WTC11 (cell line): ENCODE results near the gene ANGPTL2. TPM values are rescaled to one million over a fixed set of nuclear protein-coding genes. Genes with fewer than 3 reads are reported as not detected.

Experiments
- ATAC-seq: fragments of 200-7000 bp; cut with Tn5 transposase; 2 replicates; pipeline ENCODE4 v1.10.0; 2021; ENCODE audit warnings: mild to moderate bottlenecking, moderate library complexity
- CTCF ChIA-PET: fragments of 300-600 bp; sonication (Branson Sonifier 250); formaldehyde crosslinking; loops from one replicate; lab custom pipeline; 2021; ENCODE audit warnings: antibody characterized with exemption; lab: Charles Lee
- POLR2A ChIA-PET: fragments of 350-600 bp; sonication (Branson Sonifier 250); formaldehyde crosslinking; loops from one replicate; lab custom pipeline; 2021; ENCODE audit warnings: antibody characterized with exemption; lab: Charles Lee
- DNase-seq: peaks from one replicate; pipeline ENCODE4 v3.0.0; 2021; ENCODE audit warnings: low spot score
- H3K27ac Mint-ChIP-seq: 2 replicates; pipeline ENCODE4 v1.8.0; 2021; ENCODE audit warnings: mixed read lengths
- H3K27me3 Mint-ChIP-seq: 2 replicates; pipeline ENCODE4 v1.8.0; 2021; ENCODE audit warnings: low read depth, mild to moderate bottlenecking, moderate library complexity, mixed read lengths
- H3K36me3 Mint-ChIP-seq: 2 replicates; pipeline ENCODE4 v1.8.0; 2021; ENCODE audit warnings: mixed read lengths
- H3K4me1 Mint-ChIP-seq: 2 replicates; pipeline ENCODE4 v1.8.0; 2022; ENCODE audit warnings: mixed read lengths
- H3K4me3 Mint-ChIP-seq: 2 replicates; pipeline ENCODE4 v1.8.0; 2021; ENCODE audit warnings: mild to moderate bottlenecking, moderate library complexity, mixed read lengths
- H3K9me3 Mint-ChIP-seq: 2 replicates; pipeline ENCODE4 v1.8.0; 2021; ENCODE audit warnings: mixed read lengths
- ATF1 ChIP-seq: sonication (generic); formaldehyde crosslinking; IDR thresholded peaks from 2 replicates; pipeline ENCODE4 v1.8.1; 2023; ENCODE audit warnings: mild to moderate bottlenecking, moderate library complexity, missing genetic modification reagents
- CREB1 ChIP-seq: sonication (generic); formaldehyde crosslinking; IDR thresholded peaks from 2 replicates; pipeline ENCODE4 v1.8.0; 2023; ENCODE audit warnings: mild to moderate bottlenecking, missing genetic modification reagents
- EMX1 ChIP-seq: fragments of 250-450 bp; sonication (Bioruptor Pico); IDR thresholded peaks from 2 replicates; pipeline ENCODE4 v1.8.0; 2021; ENCODE audit warnings: mild to moderate bottlenecking
- ESRRA ChIP-seq: sonication (generic); formaldehyde crosslinking; IDR thresholded peaks from 2 replicates; pipeline ENCODE4 v1.8.1; 2022; ENCODE audit warnings: mild to moderate bottlenecking, missing genetic modification reagents, borderline replicate concordance
- GABPB1 ChIP-seq: sonication (generic); formaldehyde crosslinking; IDR thresholded peaks from 2 replicates; pipeline ENCODE4 v1.8.1; 2023; ENCODE audit warnings: mild to moderate bottlenecking, missing genetic modification reagents
- HMGA2 ChIP-seq: fragments of 250-450 bp; sonication (Bioruptor Pico); IDR thresholded peaks from 2 replicates; pipeline ENCODE4 v1.4.0; 2021; ENCODE audit warnings: mild to moderate bottlenecking, moderate library complexity
- NFYB ChIP-seq: sonication (generic); formaldehyde crosslinking; conservative IDR thresholded peaks from 2 replicates; pipeline ENCODE4 v1.8.0; 2022; ENCODE audit warnings: low read depth, missing genetic modification reagents
- NR1H2 ChIP-seq: sonication (generic); formaldehyde crosslinking; IDR thresholded peaks from 2 replicates; pipeline ENCODE4 v1.9.0; 2021; ENCODE audit warnings: mild to moderate bottlenecking, moderate library complexity, missing genetic modification reagents
- RELA ChIP-seq: sonication (generic); formaldehyde crosslinking; IDR thresholded peaks from 2 replicates; pipeline ENCODE4 v1.8.1; 2022; ENCODE audit warnings: missing genetic modification reagents, mild to moderate bottlenecking, borderline replicate concordance
- TEAD4 ChIP-seq: sonication (generic); formaldehyde crosslinking; IDR thresholded peaks from 2 replicates; pipeline ENCODE4 v1.8.0; 2022; ENCODE audit warnings: mild to moderate bottlenecking, missing genetic modification reagents
- ZNF138 ChIP-seq: sonication (generic); formaldehyde crosslinking; conservative IDR thresholded peaks from 2 replicates; pipeline ENCODE4 v1.8.1; 2022; ENCODE audit warnings: mild to moderate bottlenecking, moderate library complexity, missing genetic modification reagents
- ZNF219 ChIP-seq: sonication (generic); formaldehyde crosslinking; IDR thresholded peaks from 2 replicates; pipeline ENCODE4 v1.8.0; 2023; ENCODE audit warnings: missing genetic modification reagents, mild to moderate bottlenecking, borderline replicate concordance
- ZNF317 ChIP-seq: sonication (generic); formaldehyde crosslinking; IDR thresholded peaks from 2 replicates; pipeline ENCODE4 v1.8.1; 2023; ENCODE audit warnings: low read depth, mild to moderate bottlenecking, moderate library complexity, missing genetic modification reagents, borderline replicate concordance
- ZNF671 ChIP-seq: fragments of 250-450 bp; sonication (Bioruptor Pico); IDR thresholded peaks from 2 replicates; pipeline ENCODE4 v1.8.0; 2021; ENCODE audit warnings: mild to moderate bottlenecking
- total RNA-seq: library from RNA; stranded (reverse); gene quantifications from 3 replicates; pipeline ENCODE4 v1.2.3, GENCODE V29; 2021
- TF ChIP-seq, protein P1 (sequence below): sonication (generic); formaldehyde crosslinking; IDR thresholded peaks from 2 replicates; pipeline ENCODE4 v1.8.1; 2023; ENCODE audit warnings: mild to moderate bottlenecking, missing genetic modification reagents
- TF ChIP-seq, protein P2 (sequence below): sonication (generic); formaldehyde crosslinking; IDR thresholded peaks from 2 replicates; pipeline ENCODE4 v1.8.1; 2022; ENCODE audit warnings: missing genetic modification reagents, borderline replicate concordance
- TF ChIP-seq, protein P3 (sequence below): sonication (generic); formaldehyde crosslinking; IDR thresholded peaks from 2 replicates; pipeline ENCODE4 v1.8.1; 2023; ENCODE audit warnings: mild to moderate bottlenecking, missing genetic modification reagents, moderate library complexity
- TF ChIP-seq, protein P4 (sequence below): sonication (generic); formaldehyde crosslinking; conservative IDR thresholded peaks from 2 replicates; pipeline ENCODE4 v1.8.1; 2023; ENCODE audit warnings: mild to moderate bottlenecking, low read depth, missing genetic modification reagents, moderate library complexity
- TF ChIP-seq, protein P5 (sequence below): sonication (generic); formaldehyde crosslinking; IDR thresholded peaks from 2 replicates; pipeline ENCODE4 v1.8.1; 2023; ENCODE audit warnings: mild to moderate bottlenecking, moderate library complexity, missing genetic modification reagents
- TF ChIP-seq, protein P6 (sequence below): sonication (generic); formaldehyde crosslinking; IDR thresholded peaks from 2 replicates; pipeline ENCODE4 v1.8.0; 2023; ENCODE audit warnings: missing genetic modification reagents

The ANGPTL2 gene
- total RNA-seq, 1 experiment from 2014 or later, result 4.5 TPM

DNA sequence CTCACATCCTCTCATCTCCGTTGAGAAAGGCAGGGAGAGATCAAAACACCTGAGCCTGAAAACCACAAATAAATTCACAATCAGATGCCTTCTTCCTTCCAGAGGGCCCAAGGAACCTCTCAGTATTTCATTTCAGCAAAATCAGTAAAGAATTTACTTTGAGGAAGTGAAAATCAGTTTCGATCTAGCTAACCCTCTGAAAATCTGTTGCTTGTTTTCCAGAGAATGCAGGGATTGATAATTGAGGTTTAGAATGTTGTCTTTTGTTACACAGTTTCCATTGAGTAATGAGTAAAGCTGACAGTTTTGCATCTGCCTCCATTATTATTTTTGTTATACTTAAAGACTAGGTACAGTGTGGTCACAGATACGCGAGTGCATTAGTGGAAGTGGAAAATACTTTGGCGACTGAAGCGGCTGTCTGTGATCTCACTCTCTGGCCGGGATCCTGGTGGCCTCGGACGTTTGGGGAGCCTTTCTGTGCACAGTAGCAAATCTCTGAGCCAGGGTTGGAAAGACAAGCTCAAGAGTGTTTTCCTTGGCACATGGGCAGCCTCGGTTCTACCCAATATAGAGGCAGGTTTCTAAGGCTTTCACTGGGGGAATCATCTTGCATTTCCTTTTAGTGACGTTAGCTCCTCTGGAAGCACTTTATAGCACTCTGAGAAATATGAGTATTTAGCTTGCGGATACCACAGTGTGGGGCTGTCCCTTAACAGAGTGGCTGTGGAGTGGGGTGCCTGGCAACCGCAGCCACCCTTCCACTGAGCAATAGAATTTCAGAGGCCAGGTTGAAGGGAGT lies 32.2 kb upstream of the ANGPTL2 start:
- Mint-ChIP-seq H3K9me3 (no peaks in the 10 kb centered on the region), H3K4me1 (peaks cover 7% of the 10 kb centered on the region), H3K4me3 (no peak overlapping the region), H3K36me3 (no peaks in the 10 kb centered on the region), H3K27me3 (peaks cover 2% of the 10 kb centered on the region), H3K27ac (no peak overlapping the region)
- DNase-seq (no peak), ATAC-seq (no peak)
- CTCF ChIA-PET, result interaction anchor here (0.6 to 1.5 kb wide), 2 partner anchors 214 to 523 kb away, joined by 5 read pairs; no protein-coding TSS in a partner anchor
- TF ChIP-seq EMX1 (CRISPR knock-in tag), result no peak
- TF ChIP-seq GABPB1 (CRISPR knock-in tag), result no peak
- no peak for TF ChIP-seq ZNF138 (CRISPR knock-in tag)
- no peak for TF ChIP-seq ZNF317 (CRISPR knock-in tag)
- TF ChIP-seq, protein P1, sequence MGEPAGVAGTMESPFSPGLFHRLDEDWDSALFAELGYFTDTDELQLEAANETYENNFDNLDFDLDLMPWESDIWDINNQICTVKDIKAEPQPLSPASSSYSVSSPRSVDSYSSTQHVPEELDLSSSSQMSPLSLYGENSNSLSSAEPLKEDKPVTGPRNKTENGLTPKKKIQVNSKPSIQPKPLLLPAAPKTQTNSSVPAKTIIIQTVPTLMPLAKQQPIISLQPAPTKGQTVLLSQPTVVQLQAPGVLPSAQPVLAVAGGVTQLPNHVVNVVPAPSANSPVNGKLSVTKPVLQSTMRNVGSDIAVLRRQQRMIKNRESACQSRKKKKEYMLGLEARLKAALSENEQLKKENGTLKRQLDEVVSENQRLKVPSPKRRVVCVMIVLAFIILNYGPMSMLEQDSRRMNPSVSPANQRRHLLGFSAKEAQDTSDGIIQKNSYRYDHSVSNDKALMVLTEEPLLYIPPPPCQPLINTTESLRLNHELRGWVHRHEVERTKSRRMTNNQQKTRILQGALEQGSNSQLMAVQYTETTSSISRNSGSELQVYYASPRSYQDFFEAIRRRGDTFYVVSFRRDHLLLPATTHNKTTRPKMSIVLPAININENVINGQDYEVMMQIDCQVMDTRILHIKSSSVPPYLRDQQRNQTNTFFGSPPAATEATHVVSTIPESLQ (CRISPR knock-in tag), result no peak
- no peak for TF ChIP-seq ESRRA
- TF ChIP-seq NFYB (CRISPR knock-in tag), result no peak
- TF ChIP-seq NR1H2 (CRISPR knock-in tag), result no peak
- TF ChIP-seq HMGA2 (CRISPR knock-in tag), result no peak
- TF ChIP-seq, protein P2, sequence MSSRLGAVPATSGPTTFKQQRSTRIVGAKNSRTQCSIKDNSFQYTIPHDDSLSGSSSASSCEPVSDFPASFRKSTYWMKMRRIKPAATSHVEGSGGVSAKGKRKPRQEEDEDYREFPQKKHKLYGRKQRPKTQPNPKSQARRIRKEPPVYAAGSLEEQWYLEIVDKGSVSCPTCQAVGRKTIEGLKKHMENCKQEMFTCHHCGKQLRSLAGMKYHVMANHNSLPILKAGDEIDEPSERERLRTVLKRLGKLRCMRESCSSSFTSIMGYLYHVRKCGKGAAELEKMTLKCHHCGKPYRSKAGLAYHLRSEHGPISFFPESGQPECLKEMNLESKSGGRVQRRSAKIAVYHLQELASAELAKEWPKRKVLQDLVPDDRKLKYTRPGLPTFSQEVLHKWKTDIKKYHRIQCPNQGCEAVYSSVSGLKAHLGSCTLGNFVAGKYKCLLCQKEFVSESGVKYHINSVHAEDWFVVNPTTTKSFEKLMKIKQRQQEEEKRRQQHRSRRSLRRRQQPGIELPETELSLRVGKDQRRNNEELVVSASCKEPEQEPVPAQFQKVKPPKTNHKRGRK, result no peak
- TF ChIP-seq TEAD4 (CRISPR knock-in tag), result no peak
- no peak for TF ChIP-seq ZNF671 (CRISPR knock-in tag)
- POLR2A ChIA-PET, result no interaction called here

DNA sequence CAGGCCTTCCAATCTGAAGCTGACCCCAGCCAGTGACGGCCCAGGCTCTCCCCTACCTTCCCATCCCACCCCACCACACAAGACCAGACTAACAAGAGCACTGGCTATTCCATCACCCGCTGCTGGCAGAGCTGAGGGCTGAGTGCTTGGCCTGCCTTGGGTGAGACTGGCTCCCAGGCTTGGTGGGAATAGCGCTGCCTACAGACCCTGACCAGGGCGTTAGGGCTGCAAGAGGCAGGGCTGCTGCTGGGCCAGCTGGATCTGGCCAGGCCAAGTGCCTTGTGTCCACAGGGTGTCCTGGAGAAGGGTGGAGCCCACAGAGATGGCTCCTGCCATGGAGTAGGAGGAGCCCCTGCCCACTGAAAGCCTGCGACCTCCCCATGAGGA lies 31.6 kb upstream of the ANGPTL2 start:
- DNase-seq, result no peak
- TF ChIP-seq, protein P3, sequence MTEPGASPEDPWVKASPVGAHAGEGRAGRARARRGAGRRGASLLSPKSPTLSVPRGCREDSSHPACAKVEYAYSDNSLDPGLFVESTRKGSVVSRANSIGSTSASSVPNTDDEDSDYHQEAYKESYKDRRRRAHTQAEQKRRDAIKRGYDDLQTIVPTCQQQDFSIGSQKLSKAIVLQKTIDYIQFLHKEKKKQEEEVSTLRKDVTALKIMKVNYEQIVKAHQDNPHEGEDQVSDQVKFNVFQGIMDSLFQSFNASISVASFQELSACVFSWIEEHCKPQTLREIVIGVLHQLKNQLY (CRISPR knock-in tag), result no peak
- no peak for TF ChIP-seq RELA (CRISPR knock-in tag)
- H3K27ac Mint-ChIP-seq, result no peak overlapping the region

DNA sequence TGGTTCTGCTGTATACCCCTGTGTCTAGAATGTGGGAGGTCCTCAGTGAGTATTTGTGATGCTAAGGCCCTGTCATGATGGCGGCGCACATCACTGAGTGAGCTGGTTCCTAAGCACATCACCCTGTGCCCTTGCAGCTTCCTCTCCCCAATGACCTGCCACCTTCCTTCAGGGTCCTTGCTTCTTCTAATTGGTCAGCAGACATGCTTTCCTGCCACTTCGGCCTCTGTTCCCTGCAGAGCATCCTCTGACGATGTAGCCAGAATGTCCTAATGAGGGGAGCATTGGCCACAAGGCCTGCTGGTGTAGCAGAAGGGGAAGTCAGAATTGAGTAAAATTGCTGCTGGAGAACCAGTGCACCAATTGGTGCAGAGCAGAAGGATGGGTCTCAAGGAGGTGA lies 31.1 kb upstream of the ANGPTL2 start:
- H3K36me3 Mint-ChIP-seq, result no peaks in the 10 kb centered on the region
- H3K27me3 Mint-ChIP-seq, result no peaks in the 10 kb centered on the region
- DNase-seq (no peak), ATAC-seq (no peak)
- no peaks in the 10 kb centered on the region for H3K4me1 Mint-ChIP-seq
- ChIA-PET POLR2A (no interaction called here), CTCF (no interaction called here)
- H3K27ac Mint-ChIP-seq, result 0 out of 2 replicates have a peak overlapping the region, but pooled peaks have one; percentile 54
- no peak overlapping the region for H3K4me3 Mint-ChIP-seq
- H3K9me3 Mint-ChIP-seq, result no peaks in the 10 kb centered on the region
- TF ChIP-seq CREB1 (CRISPR knock-in tag), result no peak
- TF ChIP-seq, protein P3 (CRISPR knock-in tag), result no peak
- TF ChIP-seq, protein P4, sequence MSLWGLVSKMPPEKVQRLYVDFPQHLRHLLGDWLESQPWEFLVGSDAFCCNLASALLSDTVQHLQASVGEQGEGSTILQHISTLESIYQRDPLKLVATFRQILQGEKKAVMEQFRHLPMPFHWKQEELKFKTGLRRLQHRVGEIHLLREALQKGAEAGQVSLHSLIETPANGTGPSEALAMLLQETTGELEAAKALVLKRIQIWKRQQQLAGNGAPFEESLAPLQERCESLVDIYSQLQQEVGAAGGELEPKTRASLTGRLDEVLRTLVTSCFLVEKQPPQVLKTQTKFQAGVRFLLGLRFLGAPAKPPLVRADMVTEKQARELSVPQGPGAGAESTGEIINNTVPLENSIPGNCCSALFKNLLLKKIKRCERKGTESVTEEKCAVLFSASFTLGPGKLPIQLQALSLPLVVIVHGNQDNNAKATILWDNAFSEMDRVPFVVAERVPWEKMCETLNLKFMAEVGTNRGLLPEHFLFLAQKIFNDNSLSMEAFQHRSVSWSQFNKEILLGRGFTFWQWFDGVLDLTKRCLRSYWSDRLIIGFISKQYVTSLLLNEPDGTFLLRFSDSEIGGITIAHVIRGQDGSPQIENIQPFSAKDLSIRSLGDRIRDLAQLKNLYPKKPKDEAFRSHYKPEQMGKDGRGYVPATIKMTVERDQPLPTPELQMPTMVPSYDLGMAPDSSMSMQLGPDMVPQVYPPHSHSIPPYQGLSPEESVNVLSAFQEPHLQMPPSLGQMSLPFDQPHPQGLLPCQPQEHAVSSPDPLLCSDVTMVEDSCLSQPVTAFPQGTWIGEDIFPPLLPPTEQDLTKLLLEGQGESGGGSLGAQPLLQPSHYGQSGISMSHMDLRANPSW, result no peak
- TF ChIP-seq, protein P5, sequence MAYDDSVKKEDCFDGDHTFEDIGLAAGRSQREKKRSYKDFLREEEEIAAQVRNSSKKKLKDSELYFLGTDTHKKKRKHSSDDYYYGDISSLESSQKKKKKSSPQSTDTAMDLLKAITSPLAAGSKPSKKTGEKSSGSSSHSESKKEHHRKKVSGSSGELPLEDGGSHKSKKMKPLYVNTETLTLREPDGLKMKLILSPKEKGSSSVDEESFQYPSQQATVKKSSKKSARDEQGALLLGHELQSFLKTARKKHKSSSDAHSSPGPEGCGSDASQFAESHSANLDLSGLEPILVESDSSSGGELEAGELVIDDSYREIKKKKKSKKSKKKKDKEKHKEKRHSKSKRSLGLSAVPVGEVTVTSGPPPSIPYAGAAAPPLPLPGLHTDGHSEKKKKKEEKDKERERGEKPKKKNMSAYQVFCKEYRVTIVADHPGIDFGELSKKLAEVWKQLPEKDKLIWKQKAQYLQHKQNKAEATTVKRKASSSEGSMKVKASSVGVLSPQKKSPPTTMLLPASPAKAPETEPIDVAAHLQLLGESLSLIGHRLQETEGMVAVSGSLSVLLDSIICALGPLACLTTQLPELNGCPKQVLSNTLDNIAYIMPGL, result no peak
- TF ChIP-seq, protein P6, sequence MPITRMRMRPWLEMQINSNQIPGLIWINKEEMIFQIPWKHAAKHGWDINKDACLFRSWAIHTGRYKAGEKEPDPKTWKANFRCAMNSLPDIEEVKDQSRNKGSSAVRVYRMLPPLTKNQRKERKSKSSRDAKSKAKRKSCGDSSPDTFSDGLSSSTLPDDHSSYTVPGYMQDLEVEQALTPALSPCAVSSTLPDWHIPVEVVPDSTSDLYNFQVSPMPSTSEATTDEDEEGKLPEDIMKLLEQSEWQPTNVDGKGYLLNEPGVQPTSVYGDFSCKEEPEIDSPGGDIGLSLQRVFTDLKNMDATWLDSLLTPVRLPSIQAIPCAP (CRISPR knock-in tag), result no peak
- no peak for TF ChIP-seq ZNF671 (CRISPR knock-in tag)
- no peak for TF ChIP-seq HMGA2 (CRISPR knock-in tag)
- TF ChIP-seq ATF1, result no peak
- no peak for TF ChIP-seq ZNF219 (CRISPR knock-in tag)

More for the DNA sequence above, 31.6 kb upstream of the ANGPTL2 start:
- ATAC-seq, result peak; percentile 43; the same call in 1 of the 2 replicates
- no peak overlapping the region for H3K4me3 Mint-ChIP-seq
- no peaks in the 10 kb centered on the region for H3K9me3 Mint-ChIP-seq
- CTCF ChIA-PET, result interaction anchor here (0.6 to 1.5 kb wide), 2 partner anchors 214 to 524 kb away, joined by 5 read pairs; no protein-coding TSS in a partner anchor
- H3K4me1 Mint-ChIP-seq, result peaks cover 1% of the 10 kb centered on the region; the same call in 1 of the 2 replicates
- H3K36me3 Mint-ChIP-seq, result no peaks in the 10 kb centered on the region
- POLR2A ChIA-PET, result no interaction called here
- no peaks in the 10 kb centered on the region for H3K27me3 Mint-ChIP-seq
